ENCODE data around the gene RPP25.

RPP25 gene, protein sequence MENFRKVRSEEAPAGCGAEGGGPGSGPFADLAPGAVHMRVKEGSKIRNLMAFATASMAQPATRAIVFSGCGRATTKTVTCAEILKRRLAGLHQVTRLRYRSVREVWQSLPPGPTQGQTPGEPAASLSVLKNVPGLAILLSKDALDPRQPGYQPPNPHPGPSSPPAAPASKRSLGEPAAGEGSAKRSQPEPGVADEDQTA

GRCh38 chr15:74956648-74957475 lies at the start of gene RPP25:
Gene RPP25 (minus strand): TSS chr15:74956772. CDS start chr15:74956583, 189 bp downstream.
- Mint-ChIP-seq H3K4me1 (ENCODE audit: low read depth) (peaks cover 53% of the 10 kb centered on the region), H3K27ac (no peak within 1 kb of the TSS), H3K4me3 (peak within 1 kb of the TSS; percentile 72), H3K27me3 (peaks cover 33% of the 10 kb centered on the region), H3K9me3 (no peaks in the 10 kb centered on the region), H3K36me3 (ENCODE audit: low read depth) (no peaks in the 10 kb centered on the region)
- DNase-seq = peak; percentile 88

- H3K36me3 Mint-ChIP-seq (ENCODE audit: low read depth) = no peaks in the 10 kb centered on the region
Measured at GRCh38 chr15:75002398-75002797, 45.8 kb upstream of the RPP25 start.

GRCh38 chr15:75001310-75001709 lies 44.7 kb upstream of the RPP25 start:
- Mint-ChIP-seq H3K9me3 (no peaks in the 10 kb centered on the region), H3K27me3 (peaks cover 42% of the 10 kb centered on the region), H3K36me3 (ENCODE audit: low read depth) (no peaks in the 10 kb centered on the region), H3K4me3 (no peak overlapping the region), H3K4me1 (ENCODE audit: low read depth) (peaks cover 3% of the 10 kb centered on the region), H3K27ac (no peak overlapping the region)
- no peak for DNase-seq

More at GRCh38 chr15:75002398-75002797, 45.8 kb upstream of the RPP25 start:
- Mint-ChIP-seq H3K9me3 (no peaks in the 10 kb centered on the region), H3K27ac (no peak overlapping the region), H3K4me3 (no peak overlapping the region), H3K4me1 (ENCODE audit: low read depth) (no peaks in the 10 kb centered on the region), H3K27me3 (peaks cover 32% of the 10 kb centered on the region)
- no peak for DNase-seq

DNA sequence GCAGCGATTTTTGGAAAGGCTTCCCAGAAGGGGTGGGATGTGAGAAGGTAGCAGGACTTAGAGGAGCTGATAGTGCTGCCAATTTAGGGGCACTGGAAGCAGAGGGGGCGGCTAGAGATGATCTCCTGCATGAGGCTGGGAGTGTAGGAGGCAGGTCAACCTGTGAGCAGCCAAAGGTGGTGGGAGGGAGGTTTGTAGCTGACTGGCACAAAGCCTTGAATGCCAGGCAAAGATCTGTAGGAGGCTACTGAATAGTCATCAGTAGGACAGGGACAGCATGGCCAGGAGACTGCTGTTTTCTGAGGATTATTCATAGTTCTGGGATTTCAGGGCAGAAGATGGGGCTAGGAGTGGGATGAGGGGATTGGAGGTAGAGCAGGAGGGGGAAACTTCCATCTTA lies 41.0 kb upstream of the RPP25 start:
- Mint-ChIP-seq H3K27me3 (peaks cover 51% of the 10 kb centered on the region), H3K4me1 (ENCODE audit: low read depth) (peaks cover 10% of the 10 kb centered on the region), H3K36me3 (ENCODE audit: low read depth) (no peaks in the 10 kb centered on the region), H3K4me3 (no peak overlapping the region), H3K9me3 (no peaks in the 10 kb centered on the region), H3K27ac (no peak overlapping the region)
- DNase-seq = no peak

GRCh38 chr15:74997141-74997540 lies 40.6 kb upstream of the RPP25 start:
- no peaks in the 10 kb centered on the region for H3K36me3 Mint-ChIP-seq (ENCODE audit: low read depth)
- no peak for DNase-seq
- H3K27ac Mint-ChIP-seq = no peak overlapping the region
- H3K27me3 Mint-ChIP-seq = peaks cover 49% of the 10 kb centered on the region
- no peak overlapping the region for H3K4me3 Mint-ChIP-seq
- H3K4me1 Mint-ChIP-seq (ENCODE audit: low read depth) = peaks cover 10% of the 10 kb centered on the region
- H3K9me3 Mint-ChIP-seq = no peaks in the 10 kb centered on the region

DNA sequence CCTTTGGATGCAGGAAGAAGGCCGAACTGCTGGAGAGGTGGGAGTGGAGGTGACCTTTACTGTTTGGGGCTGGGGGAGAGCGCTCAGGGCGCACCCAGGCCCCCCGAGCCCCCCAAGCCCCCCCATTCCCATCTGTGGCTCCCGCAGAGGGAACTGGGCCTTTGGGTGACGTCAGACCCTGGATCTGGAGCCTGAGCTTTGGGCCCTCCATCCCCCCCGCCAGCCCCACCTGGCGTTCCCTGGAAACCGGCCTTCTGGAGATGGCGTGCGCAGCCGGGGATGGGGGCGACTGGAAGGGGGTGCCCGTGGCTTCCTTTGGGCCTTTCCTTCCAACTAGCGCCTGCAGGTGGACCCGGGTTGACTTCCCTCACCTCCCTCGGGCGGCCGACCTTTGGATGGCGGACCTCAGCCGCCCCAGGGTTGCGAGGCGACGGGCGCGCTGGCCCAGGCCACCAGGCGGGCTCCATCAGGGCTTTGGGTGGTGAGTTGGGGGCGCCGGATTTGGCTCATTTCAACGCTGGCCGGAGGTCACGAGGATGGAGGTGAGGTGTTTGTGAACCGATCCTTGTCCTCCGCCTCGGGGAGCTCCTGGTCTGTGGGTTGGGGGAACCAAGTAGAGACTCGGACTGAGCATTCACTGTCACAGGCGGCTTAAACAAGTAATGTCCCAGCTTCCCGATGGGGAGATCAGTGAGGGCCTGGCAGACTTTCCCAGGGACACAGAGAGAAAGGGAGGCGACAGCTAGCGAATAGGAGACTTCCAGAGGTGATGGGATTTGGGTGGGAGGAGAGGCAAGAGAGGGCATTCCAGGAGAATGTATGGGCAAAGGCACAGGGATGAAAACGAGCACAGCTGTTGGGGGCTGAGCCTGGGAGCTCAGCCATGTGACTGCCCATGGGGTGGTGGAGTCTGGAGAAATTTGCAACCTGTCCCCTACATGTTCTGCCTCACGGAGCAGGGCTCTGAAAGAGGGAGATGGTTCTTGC lies 39.5 kb upstream of the RPP25 start:
- no peaks in the 10 kb centered on the region for H3K36me3 Mint-ChIP-seq (ENCODE audit: low read depth)
- no peak for DNase-seq
- peaks cover 51% of the 10 kb centered on the region for H3K27me3 Mint-ChIP-seq
- peaks cover 10% of the 10 kb centered on the region for H3K4me1 Mint-ChIP-seq (ENCODE audit: low read depth)
- H3K9me3 Mint-ChIP-seq = no peaks in the 10 kb centered on the region
- no peak overlapping the region for H3K27ac Mint-ChIP-seq
- H3K4me3 Mint-ChIP-seq = peak overlapping the region; percentile 64

DNA sequence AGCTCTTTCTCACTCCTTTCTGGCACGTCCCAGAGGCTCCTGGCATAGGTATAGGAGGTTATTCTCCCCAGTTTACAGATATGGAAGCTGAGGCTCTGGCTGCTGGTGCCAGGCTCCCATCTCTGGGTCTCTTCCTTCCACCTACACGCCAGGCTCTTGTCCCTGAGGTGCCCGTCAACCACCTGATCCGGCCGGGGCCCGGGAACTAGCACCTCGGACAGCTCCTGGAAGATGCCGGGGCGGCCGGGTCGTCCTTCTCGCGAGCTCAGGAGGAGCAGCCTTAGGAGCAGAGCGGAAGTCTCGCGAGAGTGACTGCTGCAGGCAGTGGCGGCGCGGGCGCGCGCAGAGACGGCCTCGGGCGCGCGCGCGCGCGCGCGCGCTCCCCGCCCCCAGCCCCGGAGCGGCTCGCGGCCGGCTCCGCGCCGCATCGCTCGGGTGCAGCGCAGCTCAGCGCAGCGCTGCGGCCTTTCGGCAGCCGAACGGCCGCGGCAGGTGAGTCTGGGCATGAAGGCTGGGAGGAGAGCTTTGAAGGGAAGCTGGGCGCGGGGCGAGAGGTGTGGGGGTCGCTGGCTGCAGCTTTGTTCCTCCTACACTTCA lies 38.7 kb upstream of the RPP25 start, which contains the start of gene SCAMP5:
Gene SCAMP5, plus strand, starts transcription at position 382 of the 597 bp plus-strand sequence. CDS start 16,277 bp downstream, outside the sequence.
- DNase-seq = peak; percentile 93
- H3K4me1 Mint-ChIP-seq (ENCODE audit: low read depth) = peaks cover 14% of the 10 kb centered on the region
- no peaks in the 10 kb centered on the region for H3K36me3 Mint-ChIP-seq (ENCODE audit: low read depth)
- peak within 1 kb of the TSS; percentile 64 for H3K4me3 Mint-ChIP-seq
- H3K27me3 Mint-ChIP-seq = peaks cover 48% of the 10 kb centered on the region
- H3K9me3 Mint-ChIP-seq = no peaks in the 10 kb centered on the region
- H3K27ac Mint-ChIP-seq = no peak within 1 kb of the TSS

DNA sequence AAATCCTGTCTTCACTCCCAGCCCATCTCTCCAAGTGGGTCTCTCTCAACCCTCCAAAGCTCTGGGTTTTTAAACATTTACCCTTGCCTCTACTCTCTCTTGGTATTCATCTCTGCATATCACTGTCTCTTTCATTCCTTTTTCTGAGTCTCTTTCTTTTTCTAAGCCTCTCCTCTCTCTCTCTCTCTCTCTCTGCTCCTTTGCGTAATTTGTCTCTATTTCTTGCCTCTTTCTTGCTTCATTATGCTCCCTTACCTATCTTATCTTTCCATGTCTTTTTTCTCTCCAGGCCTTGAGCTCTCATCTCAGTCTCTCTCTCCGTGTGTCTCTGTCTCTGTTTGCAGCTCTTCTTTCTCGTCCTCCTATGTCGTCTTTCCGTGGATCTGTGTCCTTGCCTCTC lies 38.1 kb upstream of the RPP25 start:
- peaks cover 46% of the 10 kb centered on the region for H3K27me3 Mint-ChIP-seq
- no peaks in the 10 kb centered on the region for H3K9me3 Mint-ChIP-seq
- H3K4me3 Mint-ChIP-seq = peak overlapping the region; percentile 64
- H3K27ac Mint-ChIP-seq = no peak overlapping the region
- H3K36me3 Mint-ChIP-seq (ENCODE audit: low read depth) = no peaks in the 10 kb centered on the region
- H3K4me1 Mint-ChIP-seq (ENCODE audit: low read depth) = peaks cover 14% of the 10 kb centered on the region
- DNase-seq = no peak

DNA sequence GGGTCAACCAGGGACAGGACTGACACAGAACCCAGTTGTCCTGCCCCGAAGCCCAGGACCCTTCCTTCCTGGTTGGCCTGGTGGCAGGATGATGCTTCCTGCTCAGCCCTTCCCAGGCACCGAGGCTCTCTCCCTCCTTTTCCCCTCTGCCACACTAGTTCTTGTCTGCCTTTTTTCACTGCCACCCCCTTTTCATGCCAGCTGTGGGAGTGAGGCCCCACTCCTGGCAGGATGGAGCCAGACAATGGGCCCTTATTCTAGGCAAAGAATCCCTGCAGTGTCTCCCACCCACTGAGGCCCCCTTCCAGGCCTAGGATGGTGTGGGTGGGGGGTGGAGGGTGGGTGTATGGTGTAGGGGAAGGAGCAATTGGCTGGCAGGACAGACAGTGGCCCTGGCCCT lies 37.7 kb upstream of the RPP25 start:
- Mint-ChIP-seq H3K9me3 (no peaks in the 10 kb centered on the region), H3K27me3 (peaks cover 44% of the 10 kb centered on the region), H3K4me3 (no peak overlapping the region), H3K4me1 (ENCODE audit: low read depth) (peaks cover 14% of the 10 kb centered on the region), H3K36me3 (ENCODE audit: low read depth) (no peaks in the 10 kb centered on the region), H3K27ac (no peak overlapping the region)
- DNase-seq = no peak

DNA sequence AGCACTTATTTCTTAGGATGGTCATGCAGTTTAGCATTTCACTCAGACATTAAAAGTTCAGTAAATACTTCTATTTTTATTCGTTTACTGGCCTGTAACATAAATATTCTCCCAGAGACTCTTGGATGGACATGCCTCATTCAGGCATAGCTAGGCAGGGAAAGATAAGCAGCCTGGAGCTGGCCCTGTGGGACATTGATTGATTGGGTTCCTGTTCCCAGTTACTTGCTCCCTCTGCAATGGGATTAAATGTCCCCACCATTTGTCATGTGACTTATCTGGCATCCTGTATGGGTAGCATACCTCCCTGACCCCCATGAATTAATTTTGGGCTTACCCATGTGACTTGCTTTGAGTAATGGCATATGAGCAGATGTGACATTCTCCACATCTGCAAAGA lies 36.0 kb upstream of the RPP25 start:
- no peaks in the 10 kb centered on the region for H3K36me3 Mint-ChIP-seq (ENCODE audit: low read depth)
- H3K4me1 Mint-ChIP-seq (ENCODE audit: low read depth) = peaks cover 14% of the 10 kb centered on the region
- no peak overlapping the region for H3K27ac Mint-ChIP-seq
- H3K9me3 Mint-ChIP-seq = no peaks in the 10 kb centered on the region
- H3K4me3 Mint-ChIP-seq = no peak overlapping the region
- DNase-seq = no peak
- peaks cover 29% of the 10 kb centered on the region for H3K27me3 Mint-ChIP-seq

- Mint-ChIP-seq H3K27ac (no peak overlapping the region), H3K9me3 (no peaks in the 10 kb centered on the region), H3K4me1 (ENCODE audit: low read depth) (peaks cover 7% of the 10 kb centered on the region), H3K27me3 (peaks cover 17% of the 10 kb centered on the region), H3K36me3 (ENCODE audit: low read depth) (no peaks in the 10 kb centered on the region), H3K4me3 (no peak overlapping the region)
- no peak for DNase-seq
Measured at GRCh38 chr15:74989527-74989926, 33.0 kb upstream of the RPP25 start.

GRCh38 chr15:74988007-74988800 lies 31.6 kb upstream of the RPP25 start:
- Mint-ChIP-seq H3K36me3 (ENCODE audit: low read depth) (no peaks in the 10 kb centered on the region), H3K4me3 (no peak overlapping the region), H3K9me3 (no peaks in the 10 kb centered on the region), H3K4me1 (ENCODE audit: low read depth) (peaks cover 19% of the 10 kb centered on the region), H3K27me3 (peaks cover 17% of the 10 kb centered on the region), H3K27ac (no peak overlapping the region)
- DNase-seq = no peak

GRCh38 chr15:74983725-74984231 lies 27.2 kb upstream of the RPP25 start:
- peak overlapping the region; percentile 11 for H3K4me3 Mint-ChIP-seq

More at GRCh38 chr15:74983725-74984231, 27.2 kb upstream of the RPP25 start:
- peaks cover 23% of the 10 kb centered on the region for H3K4me1 Mint-ChIP-seq (ENCODE audit: low read depth)
- no peaks in the 10 kb centered on the region for H3K9me3 Mint-ChIP-seq
- H3K36me3 Mint-ChIP-seq (ENCODE audit: low read depth) = no peaks in the 10 kb centered on the region
- peak; percentile 45 for DNase-seq
- peak overlapping the region; percentile 90 for H3K27ac Mint-ChIP-seq
- H3K27me3 Mint-ChIP-seq = peaks cover 23% of the 10 kb centered on the region
